H1 (cell line): Measurements from ENCODE around the gene DLK1. TPM values are rescaled to one million over a fixed set of nuclear protein-coding genes. Genes with fewer than 3 reads are reported as not detected.

Experiments used
- FOSL1 ChIP-seq: IDR thresholded peaks from 2 replicates; pipeline ENCODE4 v1.6.1; 2011; ENCODE audit warnings: mild to moderate bottlenecking, low read depth, low read length, moderate library complexity; ENCODE audit not compliant: insufficient read depth
- NANOG ChIP-seq: IDR thresholded peaks from 2 replicates; pipeline ENCODE4 v1.6.1; 2011; ENCODE audit warnings: low read length, low read depth, mild to moderate bottlenecking, inconsistent platforms; ENCODE audit not compliant: insufficient read depth, poor library complexity, severe bottlenecking
- NRF1 ChIP-seq: IDR thresholded peaks from 2 replicates; pipeline ENCODE4 v1.6.1; 2011; ENCODE audit warnings: mild to moderate bottlenecking, low read depth, low read length, improper control_type of control experiment
- POLR2A ChIP-seq, 2 experiments: IDR thresholded peaks; 1 replicate in 1 of 2; 2 replicates in 1 of 2; pipeline ENCODE4 v1.6.1; 2011; ENCODE audit warnings: low read depth in 2 of 2, low read length in 2 of 2, mild to moderate bottlenecking in 2 of 2; ENCODE audit errors: control extremely low read depth in 1 of 2
- RBBP5 ChIP-seq: IDR thresholded peaks from 2 replicates; pipeline ENCODE4 v1.7.1; 2012; ENCODE audit warnings: low read depth, mild to moderate bottlenecking, inconsistent platforms, low read length, moderate library complexity, borderline replicate concordance
- SIRT6 ChIP-seq: IDR thresholded peaks from one replicate; pipeline ENCODE4 v1.7.1; 2012; ENCODE audit warnings: low read length, inconsistent platforms
- polyA plus RNA-seq, 7 experiments: library from polyadenylated mRNA; depleted of rRNA in 3 of 7; stranded (reverse) in 5 of 7; unstranded in 2 of 7; fragments of >200 nt in 5 of 7; fragments of 200-250 nt in 2 of 7; gene quantifications; 1 replicate in 5 of 7; 2 replicates in 1 of 7; 4 replicates in 1 of 7; pipeline versions ENCODE4 v1.2.1 to v1.2.3, GENCODE V29; 2011 to 2013; ENCODE audit warnings: missing spikeins in 2 of 7, mixed read lengths in 2 of 7
- total RNA-seq: library from RNA; stranded (reverse); fragmentation: NEBNext Ultra II Directional; extraction: Animal tissue kit (Norgen Biotek cat#: 25700); gene quantifications from 2 replicates; pipeline ENCODE4 v1.2.1, GENCODE V29; 2021
- TF ChIP-seq, protein P1 (sequence below): IDR thresholded peaks from 2 replicates; pipeline ENCODE4 v1.6.1; 2011; ENCODE audit warnings: low read depth, mild to moderate bottlenecking, low read length; ENCODE audit not compliant: insufficient read depth
- TF ChIP-seq, protein P2 (sequence below): fragments of 300-600 bp; sonication (generic); IDR thresholded peaks from 2 replicates; pipeline ENCODE4 v1.7.1; 2012; ENCODE audit warnings: low read length, moderate library complexity, mild to moderate bottlenecking, inconsistent platforms; ENCODE audit not compliant: insufficient replicate concordance
- TF ChIP-seq, protein P3 (sequence below): IDR thresholded peaks from 2 replicates; pipeline ENCODE4 v1.6.1; 2012; ENCODE audit warnings: inconsistent platforms

The DLK1 gene
- total and polyA plus RNA-seq, 2 of the 8 experiments (the other 6 are each of a cell fraction or from before 2014, with no cell fraction given): 1.3 to 2.4 TPM

DNA sequence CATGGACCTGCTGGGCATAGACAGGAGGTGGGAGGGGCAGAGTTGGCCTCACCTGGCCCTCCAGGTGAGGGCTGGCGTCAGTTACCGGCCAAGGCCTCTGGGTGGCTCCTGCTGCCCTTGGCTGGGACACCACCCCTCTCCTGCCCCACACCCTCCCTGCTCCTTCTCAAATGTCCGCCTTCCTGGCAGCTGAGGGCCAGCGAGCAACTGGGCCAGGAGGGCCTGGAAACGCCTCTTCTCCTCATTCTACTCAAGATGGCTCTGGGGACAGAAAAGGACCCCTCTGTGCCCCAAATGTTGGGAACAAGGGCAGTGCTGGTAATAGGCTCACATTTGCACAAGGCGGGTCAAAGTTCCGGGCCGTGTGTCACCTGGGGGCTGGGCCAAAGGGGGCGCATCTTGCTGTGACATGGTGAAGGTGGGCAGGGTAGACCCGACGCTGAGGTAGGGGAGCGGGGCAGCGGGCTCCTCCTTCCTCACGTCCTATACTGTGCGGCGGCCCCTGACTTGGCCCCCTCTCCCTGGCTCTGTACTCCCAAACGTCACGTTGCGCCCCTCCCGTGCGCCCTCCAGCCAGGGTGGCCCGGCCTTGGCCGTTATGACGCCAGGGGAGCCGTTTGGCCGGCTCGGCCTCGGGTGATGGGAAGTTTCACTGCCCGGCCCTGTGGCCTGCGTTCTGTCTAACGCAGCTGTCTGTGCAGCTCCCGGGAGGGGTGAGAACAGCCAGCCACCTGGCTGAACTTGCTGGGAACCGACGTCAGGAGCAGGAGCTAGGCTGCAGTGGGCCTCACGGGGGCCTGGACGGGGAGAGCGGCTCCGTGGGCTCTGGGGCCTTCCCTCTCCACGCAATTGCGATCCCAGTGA is 18.0 kb upstream of the DLK1 start (continued):
- TF ChIP-seq, protein P1, sequence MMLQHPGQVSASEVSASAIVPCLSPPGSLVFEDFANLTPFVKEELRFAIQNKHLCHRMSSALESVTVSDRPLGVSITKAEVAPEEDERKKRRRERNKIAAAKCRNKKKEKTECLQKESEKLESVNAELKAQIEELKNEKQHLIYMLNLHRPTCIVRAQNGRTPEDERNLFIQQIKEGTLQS: no peak
- TF ChIP-seq FOSL1 (no peak), NANOG (no peak), SIRT6 (no peak), POLR2A (IDR thresholded peaks at IDR 0.05; ENCODE audit: control extremely low read depth in 1 of 2, low read depth in 2 of 2, low read length in 2 of 2) (no peak), RBBP5 (no peak), NRF1 (no peak)
- TF ChIP-seq, protein P2, sequence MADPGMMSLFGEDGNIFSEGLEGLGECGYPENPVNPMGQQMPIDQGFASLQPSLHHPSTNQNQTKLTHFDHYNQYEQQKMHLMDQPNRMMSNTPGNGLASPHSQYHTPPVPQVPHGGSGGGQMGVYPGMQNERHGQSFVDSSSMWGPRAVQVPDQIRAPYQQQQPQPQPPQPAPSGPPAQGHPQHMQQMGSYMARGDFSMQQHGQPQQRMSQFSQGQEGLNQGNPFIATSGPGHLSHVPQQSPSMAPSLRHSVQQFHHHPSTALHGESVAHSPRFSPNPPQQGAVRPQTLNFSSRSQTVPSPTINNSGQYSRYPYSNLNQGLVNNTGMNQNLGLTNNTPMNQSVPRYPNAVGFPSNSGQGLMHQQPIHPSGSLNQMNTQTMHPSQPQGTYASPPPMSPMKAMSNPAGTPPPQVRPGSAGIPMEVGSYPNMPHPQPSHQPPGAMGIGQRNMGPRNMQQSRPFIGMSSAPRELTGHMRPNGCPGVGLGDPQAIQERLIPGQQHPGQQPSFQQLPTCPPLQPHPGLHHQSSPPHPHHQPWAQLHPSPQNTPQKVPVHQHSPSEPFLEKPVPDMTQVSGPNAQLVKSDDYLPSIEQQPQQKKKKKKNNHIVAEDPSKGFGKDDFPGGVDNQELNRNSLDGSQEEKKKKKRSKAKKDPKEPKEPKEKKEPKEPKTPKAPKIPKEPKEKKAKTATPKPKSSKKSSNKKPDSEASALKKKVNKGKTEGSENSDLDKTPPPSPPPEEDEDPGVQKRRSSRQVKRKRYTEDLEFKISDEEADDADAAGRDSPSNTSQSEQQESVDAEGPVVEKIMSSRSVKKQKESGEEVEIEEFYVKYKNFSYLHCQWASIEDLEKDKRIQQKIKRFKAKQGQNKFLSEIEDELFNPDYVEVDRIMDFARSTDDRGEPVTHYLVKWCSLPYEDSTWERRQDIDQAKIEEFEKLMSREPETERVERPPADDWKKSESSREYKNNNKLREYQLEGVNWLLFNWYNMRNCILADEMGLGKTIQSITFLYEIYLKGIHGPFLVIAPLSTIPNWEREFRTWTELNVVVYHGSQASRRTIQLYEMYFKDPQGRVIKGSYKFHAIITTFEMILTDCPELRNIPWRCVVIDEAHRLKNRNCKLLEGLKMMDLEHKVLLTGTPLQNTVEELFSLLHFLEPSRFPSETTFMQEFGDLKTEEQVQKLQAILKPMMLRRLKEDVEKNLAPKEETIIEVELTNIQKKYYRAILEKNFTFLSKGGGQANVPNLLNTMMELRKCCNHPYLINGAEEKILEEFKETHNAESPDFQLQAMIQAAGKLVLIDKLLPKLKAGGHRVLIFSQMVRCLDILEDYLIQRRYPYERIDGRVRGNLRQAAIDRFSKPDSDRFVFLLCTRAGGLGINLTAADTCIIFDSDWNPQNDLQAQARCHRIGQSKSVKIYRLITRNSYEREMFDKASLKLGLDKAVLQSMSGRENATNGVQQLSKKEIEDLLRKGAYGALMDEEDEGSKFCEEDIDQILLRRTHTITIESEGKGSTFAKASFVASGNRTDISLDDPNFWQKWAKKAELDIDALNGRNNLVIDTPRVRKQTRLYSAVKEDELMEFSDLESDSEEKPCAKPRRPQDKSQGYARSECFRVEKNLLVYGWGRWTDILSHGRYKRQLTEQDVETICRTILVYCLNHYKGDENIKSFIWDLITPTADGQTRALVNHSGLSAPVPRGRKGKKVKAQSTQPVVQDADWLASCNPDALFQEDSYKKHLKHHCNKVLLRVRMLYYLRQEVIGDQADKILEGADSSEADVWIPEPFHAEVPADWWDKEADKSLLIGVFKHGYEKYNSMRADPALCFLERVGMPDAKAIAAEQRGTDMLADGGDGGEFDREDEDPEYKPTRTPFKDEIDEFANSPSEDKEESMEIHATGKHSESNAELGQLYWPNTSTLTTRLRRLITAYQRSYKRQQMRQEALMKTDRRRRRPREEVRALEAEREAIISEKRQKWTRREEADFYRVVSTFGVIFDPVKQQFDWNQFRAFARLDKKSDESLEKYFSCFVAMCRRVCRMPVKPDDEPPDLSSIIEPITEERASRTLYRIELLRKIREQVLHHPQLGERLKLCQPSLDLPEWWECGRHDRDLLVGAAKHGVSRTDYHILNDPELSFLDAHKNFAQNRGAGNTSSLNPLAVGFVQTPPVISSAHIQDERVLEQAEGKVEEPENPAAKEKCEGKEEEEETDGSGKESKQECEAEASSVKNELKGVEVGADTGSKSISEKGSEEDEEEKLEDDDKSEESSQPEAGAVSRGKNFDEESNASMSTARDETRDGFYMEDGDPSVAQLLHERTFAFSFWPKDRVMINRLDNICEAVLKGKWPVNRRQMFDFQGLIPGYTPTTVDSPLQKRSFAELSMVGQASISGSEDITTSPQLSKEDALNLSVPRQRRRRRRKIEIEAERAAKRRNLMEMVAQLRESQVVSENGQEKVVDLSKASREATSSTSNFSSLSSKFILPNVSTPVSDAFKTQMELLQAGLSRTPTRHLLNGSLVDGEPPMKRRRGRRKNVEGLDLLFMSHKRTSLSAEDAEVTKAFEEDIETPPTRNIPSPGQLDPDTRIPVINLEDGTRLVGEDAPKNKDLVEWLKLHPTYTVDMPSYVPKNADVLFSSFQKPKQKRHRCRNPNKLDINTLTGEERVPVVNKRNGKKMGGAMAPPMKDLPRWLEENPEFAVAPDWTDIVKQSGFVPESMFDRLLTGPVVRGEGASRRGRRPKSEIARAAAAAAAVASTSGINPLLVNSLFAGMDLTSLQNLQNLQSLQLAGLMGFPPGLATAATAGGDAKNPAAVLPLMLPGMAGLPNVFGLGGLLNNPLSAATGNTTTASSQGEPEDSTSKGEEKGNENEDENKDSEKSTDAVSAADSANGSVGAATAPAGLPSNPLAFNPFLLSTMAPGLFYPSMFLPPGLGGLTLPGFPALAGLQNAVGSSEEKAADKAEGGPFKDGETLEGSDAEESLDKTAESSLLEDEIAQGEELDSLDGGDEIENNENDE: no peak
- TF ChIP-seq, protein P3, sequence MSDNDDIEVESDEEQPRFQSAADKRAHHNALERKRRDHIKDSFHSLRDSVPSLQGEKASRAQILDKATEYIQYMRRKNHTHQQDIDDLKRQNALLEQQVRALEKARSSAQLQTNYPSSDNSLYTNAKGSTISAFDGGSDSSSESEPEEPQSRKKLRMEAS: peak; percentile 47
- TF ChIP-seq, all 59 proteins: peak for 16
